GM23248 (cell line): Measurements from ENCODE around the gene FHOD3. TPM values are rescaled to one million over a fixed set of nuclear protein-coding genes. Genes with fewer than 3 reads are reported as not detected.

ENCODE experiments used
- DNase-seq: peaks from one replicate; pipeline ENCODE4 v3.0.0-alpha.2; 2015
- H2AFZ ChIP-seq: fragments of 200-600 bp; sonication (generic); 2 replicates; pipeline ENCODE4 v1.6.1; 2016; ENCODE audit warnings: antibody characterized with exemption
- H3F3A ChIP-seq: fragments of 200-600 bp; sonication (generic); 2 replicates; pipeline ENCODE4 v1.6.1; 2016; ENCODE audit warnings: mild to moderate bottlenecking, antibody characterized with exemption, mixed run types; ENCODE audit not compliant: insufficient read depth
- H3K27ac ChIP-seq: fragments of 200-600 bp; sonication (generic); 2 replicates; pipeline ENCODE4 v1.5.1; 2016; ENCODE audit warnings: mild to moderate bottlenecking
- H3K27me3 ChIP-seq: fragments of 200-600 bp; sonication (generic); replicated peaks from 2 replicates; pipeline ENCODE4 v1.6.1; 2016; ENCODE audit warnings: mild to moderate bottlenecking; ENCODE audit not compliant: insufficient read depth
- H3K36me3 ChIP-seq: fragments of 200-600 bp; sonication (generic); 2 replicates; pipeline ENCODE4 v1.6.1; 2016; ENCODE audit warnings: low read depth, mild to moderate bottlenecking
- H3K4me1 ChIP-seq: fragments of 200-600 bp; sonication (generic); 2 replicates; pipeline ENCODE4 v1.6.1; 2016; ENCODE audit warnings: mild to moderate bottlenecking; ENCODE audit not compliant: insufficient read depth
- H3K4me2 ChIP-seq: fragments of 200-600 bp; sonication (generic); one replicate; pipeline ENCODE4 v1.6.1; 2016; ENCODE audit warnings: mild to moderate bottlenecking; ENCODE audit not compliant: unreplicated experiment
- H3K4me3 ChIP-seq: fragments of 200-600 bp; sonication (generic); 2 replicates; pipeline ENCODE4 v1.5.1; 2016; ENCODE audit warnings: mild to moderate bottlenecking
- H3K79me2 ChIP-seq: fragments of 200-600 bp; sonication (generic); 2 replicates; pipeline ENCODE4 v1.6.1; 2016; ENCODE audit warnings: mild to moderate bottlenecking; ENCODE audit not compliant: insufficient read depth
- H3K9ac ChIP-seq: fragments of 200-600 bp; sonication (generic); 2 replicates; pipeline ENCODE4 v1.6.1; 2016; ENCODE audit warnings: mild to moderate bottlenecking
- H3K9me2 ChIP-seq: fragments of 200-600 bp; sonication (generic); 2 replicates; pipeline ENCODE4 v1.6.1; 2016; ENCODE audit warnings: mixed run types, mild to moderate bottlenecking, moderate library complexity; ENCODE audit not compliant: insufficient read depth
- H3K9me3 ChIP-seq: fragments of 200-600 bp; sonication (generic); one replicate; pipeline ENCODE4 v1.6.1; 2017; ENCODE audit warnings: low read depth
- H4K20me1 ChIP-seq: fragments of 200-600 bp; sonication (generic); 2 replicates; pipeline ENCODE4 v1.6.0; 2016; ENCODE audit not compliant: insufficient read depth
- EZH2 ChIP-seq: fragments of 200-600 bp; sonication (generic); IDR thresholded peaks from 2 replicates; pipeline ENCODE4 v1.6.1; 2018; ENCODE audit warnings: antibody characterized with exemption, mild to moderate bottlenecking; ENCODE audit not compliant: insufficient read depth, poor library complexity, severe bottlenecking
- EZH2phosphoT487 ChIP-seq: fragments of 200-600 bp; sonication (generic); IDR thresholded peaks from 2 replicates; pipeline ENCODE4 v1.6.1; 2018; ENCODE audit warnings: antibody characterized with exemption, moderate library complexity, mild to moderate bottlenecking, low read depth; ENCODE audit not compliant: insufficient read depth
- WGBS, 2 experiments: methylation state at CpG; one replicate each; pipeline ENCODE4 v1.1.6; 2015 to 2017; ENCODE audit warnings: low lambda C conversion rate in 2 of 2, low coverage in 1 of 2; ENCODE audit errors: missing lambda C conversion rate in 2 of 2; 5-methylcytosine and 5-hydroxymethylcytosine counted together
- in situ Hi-C: fragments of 300-500 bp; cut with MboI; formaldehyde crosslinking; loops from 2 replicates; pipeline ENCODE4 v1.15.0; 2020
- polyA plus RNA-seq: library from polyadenylated mRNA; unstranded; fragments of >200 nt; fragmentation: Nextera tagmentation; extraction: Ambion mirVana; gene quantifications from 2 replicates; pipeline ENCODE4 v1.2.1, GENCODE V29; 2016
- total RNA-seq: library from RNA; depleted of rRNA; stranded (reverse); fragments of >200 nt; shearing (Covaris generic); gene quantifications from 2 replicates; pipeline ENCODE4 v1.2.3, GENCODE V29; 2014

FHOD3 gene
- total and polyA plus RNA-seq, 2 experiments from 2014 or later = 1.6 to 10.1 TPM

DNA sequence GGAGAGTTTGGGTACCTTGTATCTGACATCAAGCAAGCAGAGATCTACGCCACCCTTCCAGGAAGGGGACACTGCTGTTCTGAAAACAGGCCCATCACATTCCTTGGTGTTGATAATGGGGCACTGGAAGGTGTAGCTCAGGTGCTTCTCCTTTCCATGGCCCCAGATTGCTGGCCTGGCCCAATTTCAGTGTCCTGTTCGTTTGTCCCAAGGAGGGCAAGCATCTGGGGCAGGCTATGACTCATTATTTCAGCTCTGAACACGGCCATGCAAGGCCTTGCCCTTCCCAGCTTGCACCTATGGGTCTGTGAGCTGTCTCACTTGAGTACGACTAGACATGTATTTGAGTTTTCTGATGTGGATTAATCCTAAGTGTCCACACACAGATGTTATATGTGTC, 101.5 kb downstream of the FHOD3 start:
- DNase-seq = no peak
- Histone ChIP-seq H3K4me1 (no peaks in the 10 kb centered on the region), H4K20me1 (no peaks in the 10 kb centered on the region), H3K9me2 (no peaks in the 10 kb centered on the region), H2AFZ (no peak overlapping the region), H3K4me2 (no peak overlapping the region), H3K4me3 (no peak overlapping the region), H3K36me3 (no peaks in the 10 kb centered on the region), H3K27me3 (no peaks in the 10 kb centered on the region), H3K27ac (no peak overlapping the region), H3K9ac (no peak overlapping the region), H3K79me2 (no peaks in the 10 kb centered on the region), H3F3A (no peaks in the 10 kb centered on the region), H3K9me3 (no peaks in the 10 kb centered on the region)
- WGBS, 2 experiments = 82 to 84% methylated on average over 4 of the region's 4 CpGs
- no peak for TF ChIP-seq EZH2phosphoT487
- in situ Hi-C loops = no loop called here

DNA sequence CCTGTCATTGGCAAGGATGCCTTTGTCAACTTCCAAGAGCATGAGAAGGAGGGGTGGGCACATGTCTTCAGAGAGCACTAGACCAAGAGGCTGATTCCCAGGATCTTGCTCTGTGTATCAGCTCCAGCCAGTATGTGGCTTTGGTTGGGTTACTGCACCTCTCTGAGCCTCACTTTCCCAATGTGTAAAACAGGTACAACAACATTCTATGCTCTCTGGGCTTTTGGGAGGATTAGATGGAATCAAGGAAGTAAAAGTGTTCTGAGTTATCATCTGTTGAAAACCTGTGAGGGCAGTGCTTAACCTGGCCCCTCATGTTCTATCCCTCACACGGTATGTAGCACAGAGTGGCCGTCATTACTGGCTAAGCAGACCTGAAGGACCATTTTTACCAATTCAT, 103.9 kb downstream of the FHOD3 start:
- Histone ChIP-seq H3K4me3 (no peak overlapping the region), H3K27me3 (no peaks in the 10 kb centered on the region), H3K9me3 (no peaks in the 10 kb centered on the region), H3K9ac (no peak overlapping the region), H3F3A (no peaks in the 10 kb centered on the region), H3K27ac (no peak overlapping the region), H3K36me3 (no peaks in the 10 kb centered on the region), H4K20me1 (no peaks in the 10 kb centered on the region), H2AFZ (no peak overlapping the region), H3K4me2 (no peak overlapping the region), H3K79me2 (no peaks in the 10 kb centered on the region), H3K4me1 (no peaks in the 10 kb centered on the region), H3K9me2 (no peaks in the 10 kb centered on the region)
- in situ Hi-C loops = no loop called here
- TF ChIP-seq EZH2 = no peak
- TF ChIP-seq EZH2phosphoT487 = no peak
- no peak for DNase-seq
- 100% methylated on average over 2 of the region's 2 CpGs for WGBS, 2 experiments

DNA sequence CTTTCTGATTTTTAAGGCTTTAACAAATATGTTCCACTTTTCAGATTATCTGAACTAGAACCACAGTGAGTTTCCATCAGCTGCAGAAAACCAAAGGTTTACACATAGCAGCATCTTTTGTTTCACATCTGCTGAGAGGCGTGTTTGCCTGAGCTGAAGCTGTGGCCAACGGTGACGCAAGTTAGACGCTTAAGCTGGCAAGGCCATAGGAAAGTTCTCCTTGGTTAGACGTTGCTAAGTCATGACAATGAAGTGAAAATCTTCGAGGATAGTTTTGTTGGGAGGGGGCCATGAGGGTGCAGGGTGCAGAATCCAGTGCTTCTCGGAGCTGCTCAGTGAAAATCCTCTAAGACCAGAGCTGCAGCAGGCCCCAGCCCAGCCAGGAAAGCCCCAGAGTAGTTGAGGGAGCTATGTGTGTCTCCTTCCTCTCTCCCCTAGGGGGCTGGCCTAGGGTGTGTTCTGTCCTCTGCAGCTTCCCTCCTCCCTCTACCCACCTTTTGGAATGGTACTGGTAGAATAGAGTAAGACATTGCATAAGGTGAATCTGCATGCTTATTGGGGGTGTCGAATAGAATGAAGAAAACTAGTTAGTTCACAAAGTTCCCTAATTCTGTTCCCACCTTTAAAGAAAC, 105.4 kb downstream of the FHOD3 start:
- Histone ChIP-seq H3F3A (no peaks in the 10 kb centered on the region), H3K27ac (peak overlapping the region; percentile 21), H3K4me3 (no peak overlapping the region), H3K9ac (peak overlapping the region; percentile 7; the same call in 1 of the 2 replicates), H3K4me2 (no peak overlapping the region), H3K27me3 (no peaks in the 10 kb centered on the region), H3K9me3 (no peaks in the 10 kb centered on the region), H4K20me1 (no peaks in the 10 kb centered on the region), H3K4me1 (no peaks in the 10 kb centered on the region), H3K36me3 (no peaks in the 10 kb centered on the region), H3K79me2 (no peaks in the 10 kb centered on the region), H2AFZ (0 out of 2 replicates have a peak overlapping the region, but pooled peaks have one; percentile 1), H3K9me2 (no peaks in the 10 kb centered on the region)
- TF ChIP-seq EZH2phosphoT487 (no peak), EZH2 (no peak)
- 29 to 34% methylated on average over 8 of the region's 8 CpGs for WGBS, 2 experiments
- in situ Hi-C loops = no loop called here
- peak; percentile 91 for DNase-seq

DNA sequence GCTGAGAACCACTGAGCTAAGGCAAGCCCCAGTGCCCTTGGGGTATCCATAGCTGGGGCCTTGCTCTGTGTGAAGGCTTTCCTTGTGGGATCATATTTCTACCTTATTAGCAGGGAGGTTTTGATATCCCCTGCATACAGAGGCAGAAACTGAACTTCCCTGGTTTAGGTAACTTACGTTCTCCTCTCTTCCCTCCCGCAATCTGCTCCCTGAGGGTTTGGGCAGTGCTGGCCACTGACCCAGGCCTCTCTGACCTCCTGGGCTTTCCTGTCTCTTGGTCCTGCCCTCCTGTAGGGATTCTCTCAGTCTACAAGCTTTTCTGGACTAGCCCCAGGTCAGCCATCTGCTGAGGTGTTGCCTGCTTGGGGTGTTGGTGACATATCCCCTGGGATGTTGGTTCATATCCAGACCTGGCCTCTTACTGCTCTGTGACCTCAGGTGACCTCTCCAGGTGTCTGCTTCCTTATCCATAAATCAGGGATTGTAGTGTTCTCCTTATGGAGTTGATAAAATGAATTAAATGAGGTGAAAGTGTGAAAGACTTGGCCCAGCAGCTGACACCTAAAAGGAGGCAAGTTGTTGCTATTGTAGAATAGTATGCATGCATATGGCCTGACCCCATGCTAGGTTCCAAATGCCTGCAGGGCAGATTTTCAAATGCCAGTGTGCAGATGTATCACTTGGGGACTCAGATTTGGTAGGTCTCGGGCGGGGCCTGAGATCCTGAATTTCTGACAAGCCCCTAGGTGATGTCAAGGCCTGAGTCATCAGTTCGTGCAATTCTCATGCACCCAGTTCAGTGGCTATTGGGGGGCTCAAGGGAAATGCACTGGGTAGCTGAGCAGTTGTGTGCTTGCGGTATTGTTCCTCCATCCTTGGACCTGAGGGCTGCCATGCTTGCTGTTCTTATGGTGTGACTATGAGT, 106.6 kb downstream of the FHOD3 start:
- Histone ChIP-seq H3K27me3 (no peaks in the 10 kb centered on the region), H2AFZ (no peak overlapping the region), H3K4me3 (no peak overlapping the region), H4K20me1 (no peaks in the 10 kb centered on the region), H3K36me3 (no peaks in the 10 kb centered on the region), H3K4me1 (no peaks in the 10 kb centered on the region), H3K27ac (no peak overlapping the region), H3K9ac (no peak overlapping the region), H3K4me2 (no peak overlapping the region), H3K9me3 (no peaks in the 10 kb centered on the region), H3K9me2 (no peaks in the 10 kb centered on the region), H3K79me2 (no peaks in the 10 kb centered on the region), H3F3A (no peaks in the 10 kb centered on the region)
- WGBS, 2 experiments = 89 to 95% methylated on average over 4 to 6 of the region's 6 CpGs
- in situ Hi-C loops = no loop called here
- DNase-seq = no peak
- no peak for TF ChIP-seq EZH2
- no peak for TF ChIP-seq EZH2phosphoT487
